Activated T-cell treated with anti-CD3 and anti-CD28 coated beads for 24 hours (primary cell): ENCODE data around the gene SMAD6.
A peak's percentile ranks its signal among the peaks of the same experiment; 100 is the strongest.

Experiments
- DNase-seq: peaks from one replicate; pipeline ENCODE4 v3.0.0-alpha.2; 2020; ENCODE audit warnings: low read depth

Gene SMAD6

GRCh38 chr15:66702035-66702786, at the start of gene SMAD6:
SMAD6 (plus strand) TSS chr15:66702236; CDS start chr15:66703259, 1,023 bp downstream.
- peak; percentile 61 for DNase-seq

GRCh38 chr15:66652806-66653205, 49.2 kb upstream of the SMAD6 start:
- no peak for DNase-seq

GRCh38 chr15:66653398-66653797, 48.6 kb upstream of the SMAD6 start:
- DNase-seq, result no peak

GRCh38 chr15:66653852-66654251, 48.2 kb upstream of the SMAD6 start:
- no peak for DNase-seq

- DNase-seq, result no peak
Measured at GRCh38 chr15:66654361-66654738, 47.7 kb upstream of the SMAD6 start.

GRCh38 chr15:66654739-66655375, 47.2 kb upstream of the SMAD6 start:
- no peak for DNase-seq

GRCh38 chr15:66655511-66655910, 46.5 kb upstream of the SMAD6 start:
- no peak for DNase-seq

- no peak for DNase-seq
Measured at GRCh38 chr15:66655997-66656396, 46.0 kb upstream of the SMAD6 start.

GRCh38 chr15:66657185-66658020, 44.6 kb upstream of the SMAD6 start:
- no peak for DNase-seq

- DNase-seq, result no peak
Measured at GRCh38 chr15:66658044-66658443, 44.0 kb upstream of the SMAD6 start.

GRCh38 chr15:66658855-66659254, 43.2 kb upstream of the SMAD6 start:
- no peak for DNase-seq

- no peak for DNase-seq
Measured at GRCh38 chr15:66659384-66659783, 42.7 kb upstream of the SMAD6 start.

GRCh38 chr15:66661432-66662096, 40.5 kb upstream of the SMAD6 start:
- no peak for DNase-seq

- DNase-seq, result no peak
Measured at GRCh38 chr15:66662522-66662921, 39.5 kb upstream of the SMAD6 start.

- no peak for DNase-seq
Measured at GRCh38 chr15:66663664-66664063, 38.4 kb upstream of the SMAD6 start.

- no peak for DNase-seq
Measured at GRCh38 chr15:66670175-66670574, 31.9 kb upstream of the SMAD6 start.

GRCh38 chr15:66670762-66671580, 31.1 kb upstream of the SMAD6 start:
- DNase-seq, result no peak

GRCh38 chr15:66672867-66673266, 29.2 kb upstream of the SMAD6 start:
- no peak for DNase-seq

- peak; percentile 20 for DNase-seq
Measured at GRCh38 chr15:66673410-66674322, 28.4 kb upstream of the SMAD6 start.

GRCh38 chr15:66674756-66675155, 27.3 kb upstream of the SMAD6 start:
- DNase-seq, result no peak
